Colonic mucosa (tissue), 4 donors: Measurements from ENCODE around the gene MITF. TPM values are rescaled to one million over a fixed set of nuclear protein-coding genes. Genes with fewer than 3 reads are reported as not detected.

Source experiments
- DNase-seq: peaks from one replicate; pipeline ENCODE4 v3.0.0-alpha.2; 2020
- H3K27ac ChIP-seq: fragments of 200-600 bp; one replicate; pipeline ENCODE4 v1.8.0; 2021
- H3K27me3 ChIP-seq: fragments of 200-600 bp; one replicate; pipeline ENCODE4 v1.8.0; 2021
- H3K36me3 ChIP-seq: fragments of 200-600 bp; one replicate; pipeline ENCODE4 v1.8.0; 2021
- H3K4me1 ChIP-seq: fragments of 200-600 bp; one replicate; pipeline ENCODE4 v1.8.0; 2021; ENCODE audit warnings: mild to moderate bottlenecking
- H3K4me3 ChIP-seq: fragments of 200-600 bp; one replicate; pipeline ENCODE4 v1.8.0; 2021
- H3K9ac ChIP-seq, 2 donors: one replicate each; pipeline ENCODE4 v1.7.0; 2013; ENCODE audit warnings: control low read depth in 2 of 2, low read depth in 2 of 2, low read length in 2 of 2
- H3K9me3 ChIP-seq: fragments of 200-600 bp; one replicate; pipeline ENCODE4 v1.8.0; 2021
- intact Hi-C: fragments of 100-400 bp; cut with DNase I; formaldehyde crosslinking; loops from one replicate; pipeline ENCODE4 v1.14.1; 2022
- total RNA-seq, 2 donors: library from RNA; stranded (reverse); fragmentation: NEBNext Ultra II Directional in 1 of 2; extraction: Animal tissue kit (Norgen Biotek cat#: 25700) in 1 of 2; gene quantifications; one replicate each; pipeline ENCODE4 v1.2.1, GENCODE V29; 2021
- TF ChIP-seq, protein P1 (sequence below): fragments of 200-600 bp; IDR thresholded peaks from one replicate; pipeline ENCODE4 v1.8.0; 2022; ENCODE audit warnings: antibody characterized with exemption, mild to moderate bottlenecking
- donor health status: healthy.
- donor health status: DM: no; HTN: no; CAD: no.
- donor health status: DM: no; HTN: no; CAD: no.

The MITF gene
- total RNA-seq, 2 donors from 2014 or later: 2.9 to 5.8 TPM

DNA sequence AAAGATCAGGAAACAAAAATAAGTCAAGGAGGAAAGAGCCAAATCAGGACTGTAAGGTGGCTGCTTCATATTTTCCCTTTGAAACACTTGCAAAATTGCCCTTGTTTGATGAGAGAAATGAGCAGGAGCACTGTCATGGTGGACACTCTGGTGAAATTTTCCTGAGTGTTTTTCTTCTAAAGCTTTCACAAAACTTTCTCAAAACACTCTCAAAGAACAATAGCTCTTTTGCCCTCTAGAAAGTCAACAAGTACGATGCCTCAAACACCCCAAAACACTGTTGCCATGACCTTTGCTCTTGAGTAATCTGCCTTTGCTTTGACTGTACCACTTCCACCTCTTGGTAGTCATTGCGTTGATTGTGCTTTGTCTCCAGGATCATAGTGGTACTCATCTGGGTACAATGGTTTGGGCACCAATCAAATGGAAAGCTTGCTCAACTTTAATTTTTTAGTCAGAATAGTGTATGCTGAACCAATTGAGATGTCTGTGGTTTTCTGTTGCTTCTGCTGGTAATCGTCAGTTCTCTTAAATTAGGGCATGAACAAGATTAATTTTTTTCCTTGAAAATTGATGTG lies 13.2 kb upstream of the MITF start:
- Histone ChIP-seq H3K4me1 (no peaks in the 10 kb centered on the region), H3K36me3 (no peaks in the 10 kb centered on the region), H3K27ac (no peak overlapping the region), H3K27me3 (no peaks in the 10 kb centered on the region), H3K9me3 (no peaks in the 10 kb centered on the region), H3K4me3 (no peak overlapping the region), H3K9ac (no peak overlapping the region)
- no peak for DNase-seq
- TF ChIP-seq, protein P1, sequence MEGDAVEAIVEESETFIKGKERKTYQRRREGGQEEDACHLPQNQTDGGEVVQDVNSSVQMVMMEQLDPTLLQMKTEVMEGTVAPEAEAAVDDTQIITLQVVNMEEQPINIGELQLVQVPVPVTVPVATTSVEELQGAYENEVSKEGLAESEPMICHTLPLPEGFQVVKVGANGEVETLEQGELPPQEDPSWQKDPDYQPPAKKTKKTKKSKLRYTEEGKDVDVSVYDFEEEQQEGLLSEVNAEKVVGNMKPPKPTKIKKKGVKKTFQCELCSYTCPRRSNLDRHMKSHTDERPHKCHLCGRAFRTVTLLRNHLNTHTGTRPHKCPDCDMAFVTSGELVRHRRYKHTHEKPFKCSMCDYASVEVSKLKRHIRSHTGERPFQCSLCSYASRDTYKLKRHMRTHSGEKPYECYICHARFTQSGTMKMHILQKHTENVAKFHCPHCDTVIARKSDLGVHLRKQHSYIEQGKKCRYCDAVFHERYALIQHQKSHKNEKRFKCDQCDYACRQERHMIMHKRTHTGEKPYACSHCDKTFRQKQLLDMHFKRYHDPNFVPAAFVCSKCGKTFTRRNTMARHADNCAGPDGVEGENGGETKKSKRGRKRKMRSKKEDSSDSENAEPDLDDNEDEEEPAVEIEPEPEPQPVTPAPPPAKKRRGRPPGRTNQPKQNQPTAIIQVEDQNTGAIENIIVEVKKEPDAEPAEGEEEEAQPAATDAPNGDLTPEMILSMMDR: no peak
- intact Hi-C loops: no loop called here

DNA sequence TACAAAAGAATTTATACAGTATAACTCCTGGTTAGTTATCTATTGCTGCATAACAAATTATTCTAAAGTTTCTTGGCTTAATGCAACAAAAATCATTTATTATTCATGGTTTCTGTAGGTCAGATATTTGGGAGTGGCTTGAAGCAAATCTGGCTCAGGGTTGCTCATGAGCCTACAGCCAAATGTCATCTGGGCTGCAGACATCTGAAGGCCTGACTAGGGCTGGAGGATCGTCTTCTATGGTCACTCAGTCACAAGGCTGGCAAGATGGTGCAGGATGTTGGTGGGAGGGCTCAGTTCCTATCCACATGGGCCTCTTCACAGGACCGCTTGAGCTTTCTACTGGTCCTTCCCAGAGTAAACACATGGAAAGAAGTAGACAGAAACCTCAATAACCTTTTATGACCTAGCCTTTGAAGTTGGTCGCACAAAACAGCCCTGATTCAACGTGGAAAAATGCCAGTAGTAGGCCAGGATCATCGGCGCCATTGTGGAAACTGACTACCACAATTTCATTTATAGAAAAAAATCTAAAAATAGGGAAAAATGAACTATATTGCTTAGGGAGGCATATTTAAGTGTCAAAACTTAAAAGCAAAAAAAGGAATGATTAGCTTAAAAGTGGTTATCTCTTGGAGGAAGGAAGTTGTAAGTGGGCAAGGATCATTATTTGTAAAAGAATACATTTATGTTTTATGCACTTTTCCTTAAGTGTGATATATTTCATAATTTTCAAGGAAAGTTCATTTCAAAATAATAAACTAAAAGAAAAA lies 9.9 kb upstream of the MITF start:
- Histone ChIP-seq H3K27me3 (no peaks in the 10 kb centered on the region), H3K36me3 (no peaks in the 10 kb centered on the region), H3K4me1 (no peaks in the 10 kb centered on the region), H3K4me3 (no peak overlapping the region), H3K27ac (no peak overlapping the region), H3K9ac (no peak overlapping the region), H3K9me3 (no peaks in the 10 kb centered on the region)
- intact Hi-C loops: no loop called here
- no peak for DNase-seq
- TF ChIP-seq, protein P1: no peak

DNA sequence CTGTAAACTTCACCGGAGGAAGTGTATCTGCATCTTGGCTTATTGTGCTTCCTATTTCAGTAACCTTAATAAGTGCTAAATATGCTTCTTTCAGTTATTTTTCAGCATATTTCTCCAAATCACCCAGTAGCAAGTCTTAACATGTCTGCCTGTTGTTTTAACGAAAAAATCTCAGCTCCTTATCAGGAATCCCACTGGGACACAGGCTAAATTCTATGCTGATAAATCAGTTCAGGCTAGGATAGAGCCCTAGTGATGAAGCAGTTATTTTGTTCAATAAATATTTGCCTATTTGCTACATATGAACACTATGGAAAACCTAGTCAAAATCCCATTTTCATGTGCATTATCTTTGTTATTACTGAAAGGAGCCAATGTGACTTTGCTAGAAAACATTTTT lies 8.2 kb upstream of the MITF start:
- Histone ChIP-seq H3K4me1 (no peaks in the 10 kb centered on the region), H3K9ac (no peak overlapping the region), H3K4me3 (no peak overlapping the region), H3K27ac (no peak overlapping the region), H3K36me3 (no peaks in the 10 kb centered on the region), H3K9me3 (no peaks in the 10 kb centered on the region), H3K27me3 (no peaks in the 10 kb centered on the region)
- no peak for DNase-seq
- TF ChIP-seq, protein P1: no peak
- intact Hi-C loops: no loop called here

DNA sequence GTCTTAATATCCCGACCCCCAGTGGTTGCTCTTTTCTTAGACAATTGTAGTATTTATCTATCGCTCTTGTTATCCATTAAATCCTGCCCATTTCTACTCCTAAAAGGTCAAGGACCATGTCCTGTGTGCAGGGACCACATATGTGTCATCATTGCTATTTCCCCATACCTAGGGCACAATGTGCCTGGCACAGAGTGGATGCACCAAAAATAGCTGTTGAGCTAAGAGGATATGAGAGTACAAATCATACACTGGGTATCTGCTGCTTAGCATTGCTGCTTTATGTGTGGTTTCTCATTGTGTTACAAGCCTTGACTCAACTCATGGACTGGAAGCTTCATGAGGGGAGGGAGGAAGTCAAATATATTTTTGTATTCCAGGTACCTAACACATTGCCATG lies 3.4 kb upstream of the MITF start:
- Histone ChIP-seq H3K27ac (no peak overlapping the region), H3K4me1 (no peaks in the 10 kb centered on the region), H3K36me3 (no peaks in the 10 kb centered on the region), H3K9ac (no peak overlapping the region), H3K27me3 (no peaks in the 10 kb centered on the region), H3K9me3 (no peaks in the 10 kb centered on the region), H3K4me3 (no peak overlapping the region)
- DNase-seq: no peak
- intact Hi-C loops: no loop called here
- TF ChIP-seq, protein P1: no peak

DNA sequence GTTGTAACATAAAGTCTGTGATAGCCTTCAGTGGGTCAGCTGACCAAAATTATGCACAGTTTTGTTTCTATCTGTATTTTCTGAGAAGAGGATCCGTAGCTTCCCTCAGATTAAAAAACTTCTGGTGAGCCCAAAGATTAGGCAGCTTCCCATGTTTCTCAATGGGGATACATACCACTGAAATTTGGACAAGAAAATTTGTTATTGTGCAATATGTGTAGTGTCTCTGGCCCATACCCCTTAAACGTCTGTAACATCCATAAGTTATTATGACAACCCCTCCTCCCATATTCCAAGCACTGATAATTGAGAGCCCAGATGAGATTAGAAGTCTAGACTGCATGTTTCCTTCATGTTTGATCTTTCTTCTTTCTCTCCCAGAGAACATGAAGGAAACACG lies 1.9 kb upstream of the MITF start:
- TF ChIP-seq, protein P1: no peak
- Histone ChIP-seq H3K27ac (no peak overlapping the region), H3K9ac (no peak overlapping the region), H3K36me3 (no peaks in the 10 kb centered on the region), H3K27me3 (no peaks in the 10 kb centered on the region), H3K4me3 (no peak overlapping the region), H3K4me1 (no peaks in the 10 kb centered on the region), H3K9me3 (no peaks in the 10 kb centered on the region)
- no peak for DNase-seq
- intact Hi-C loops: no loop called here
